Right renal cortex interstitium (tissue), 3 donors: ENCODE results near the gene ABCA2. TPM values are rescaled to one million over a fixed set of nuclear protein-coding genes. Genes with fewer than 3 reads are reported as not detected.
"Not testable (repeated sequence)": the region's sequence is repeated elsewhere in the genome, so short reads cannot be mapped to it uniquely, and the experiment has no call there.

Experiments
- DNase-seq, 3 donors: peaks; one replicate each; pipeline ENCODE4 v3.0.0-alpha.2; 2013; ENCODE audit warnings: low read depth in 3 of 3, low spot score in 2 of 3
- polyA plus RNA-seq, 3 donors: library from polyadenylated mRNA; unstranded; fragments of 120-200 nt; gene quantifications; one replicate each; pipeline ENCODE4 v1.2.1, GENCODE V29; 2013; ENCODE audit not compliant: insufficient read length in 3 of 3

ABCA2 gene
- polyA plus RNA-seq, 3 donors: 42.0 to 49.0 (median 46.3) TPM

- DNase-seq: no peak
Measured at GRCh38 chr9:137048655-137049543, 20.9 kb upstream of the ABCA2 start.

- DNase-seq: no peak
Measured at GRCh38 chr9:137046088-137046787, 18.2 kb upstream of the ABCA2 start, which contains the start of gene NPDC1. NPDC1 (minus strand) TSS chr9:137046177; CDS start chr9:137045989, 188 bp downstream.

GRCh38 chr9:137045294-137046087 lies 17.5 kb upstream of the ABCA2 start:
- no peak for DNase-seq

GRCh38 chr9:137044502-137045177 lies 16.6 kb upstream of the ABCA2 start:
- DNase-seq: no peak

GRCh38 chr9:137044037-137044436 lies 16.0 kb upstream of the ABCA2 start:
- DNase-seq: no peak

- no peak for DNase-seq
Measured at GRCh38 chr9:137042751-137043727, 15.0 kb upstream of the ABCA2 start.

GRCh38 chr9:137041124-137041523 lies 13.1 kb upstream of the ABCA2 start:
- DNase-seq: no peak

- no peak for DNase-seq
Measured at GRCh38 chr9:137040568-137040967, 12.5 kb upstream of the ABCA2 start.

GRCh38 chr9:137039611-137040366 lies 11.8 kb upstream of the ABCA2 start:
- DNase-seq: no peak

- no peak for DNase-seq
Measured at GRCh38 chr9:137038916-137039315, 10.9 kb upstream of the ABCA2 start.

- DNase-seq: no peak
Measured at GRCh38 chr9:137037483-137037882, 9.4 kb upstream of the ABCA2 start.

- no peak for DNase-seq
Measured at GRCh38 chr9:137037035-137037434, 9.0 kb upstream of the ABCA2 start.

- no peak for DNase-seq
Measured at GRCh38 chr9:137035937-137036336, 7.9 kb upstream of the ABCA2 start.

GRCh38 chr9:137035507-137035834 lies 7.4 kb upstream of the ABCA2 start:
- DNase-seq: no peak

- DNase-seq: no peak
Measured at GRCh38 chr9:137034709-137035506, 6.9 kb upstream of the ABCA2 start.

GRCh38 chr9:137034039-137034708 lies 6.1 kb upstream of the ABCA2 start:
- DNase-seq: no peak

- not testable (repeated sequence) for DNase-seq
Measured at GRCh38 chr9:137033481-137033880, 5.4 kb upstream of the ABCA2 start.
